SK-N-SH treated with all-trans-retinoic acid at 6 μM for 48 hours (cell line): ENCODE measurements around the gene OR13J1.

Experiments used
- ARNTL ChIP-seq: fragments of 450-650 bp; formaldehyde crosslinking; IDR thresholded peaks from 2 replicates; pipeline ENCODE4 v1.5.0; 2020; ENCODE audit warnings: low read depth, mild to moderate bottlenecking, moderate library complexity, borderline replicate concordance
- CREB5 ChIP-seq: fragments of 250-450 bp; sonication (Bioruptor Pico); IDR thresholded peaks from 2 replicates; pipeline ENCODE4 v1.5.1; 2020; ENCODE audit warnings: low read depth, mild to moderate bottlenecking, moderate library complexity
- GLIS3 ChIP-seq: fragments of 250-450 bp; sonication (Bioruptor Pico); IDR thresholded peaks from 2 replicates; pipeline ENCODE4 v1.5.0; 2020; ENCODE audit warnings: mild to moderate bottlenecking, moderate library complexity
- PATZ1 ChIP-seq: fragments of 250-450 bp; sonication (Bioruptor Pico); IDR thresholded peaks from 2 replicates; pipeline ENCODE4 v1.8.0; 2020; ENCODE audit warnings: mild to moderate bottlenecking, moderate library complexity, borderline replicate concordance
- PPARA ChIP-seq: fragments of 250-450 bp; sonication (Bioruptor Pico); IDR thresholded peaks from 2 replicates; pipeline ENCODE4 v1.5.0; 2020; ENCODE audit warnings: mild to moderate bottlenecking, borderline replicate concordance
- RARB ChIP-seq: fragments of 250-450 bp; sonication (Bioruptor Pico); IDR thresholded peaks from 2 replicates; pipeline ENCODE4 v1.8.0; 2021; ENCODE audit warnings: mild to moderate bottlenecking, moderate library complexity
- SNAI2 ChIP-seq: fragments of 250-450 bp; sonication (Bioruptor Pico); IDR thresholded peaks from 2 replicates; pipeline ENCODE4 v1.5.0; 2020; ENCODE audit warnings: mild to moderate bottlenecking, moderate library complexity
- TCF4 ChIP-seq: fragments of 250-450 bp; sonication (Bioruptor Pico); IDR thresholded peaks from 2 replicates; pipeline ENCODE4 v1.8.0; 2021; ENCODE audit warnings: mild to moderate bottlenecking, moderate library complexity, borderline replicate concordance
- TSHZ2 ChIP-seq: fragments of 250-450 bp; sonication (Bioruptor Pico); IDR thresholded peaks from 2 replicates; pipeline ENCODE4 v1.5.0; 2020; ENCODE audit warnings: mild to moderate bottlenecking, moderate library complexity
- ZC3H10 ChIP-seq: fragments of 250-450 bp; sonication (Bioruptor Pico); IDR thresholded peaks from 2 replicates; pipeline ENCODE4 v1.5.1; 2021; ENCODE audit warnings: mild to moderate bottlenecking, moderate library complexity
- ZFP3 ChIP-seq: fragments of 250-450 bp; sonication (Bioruptor Pico); IDR thresholded peaks from 2 replicates; pipeline ENCODE4 v1.5.0; 2020; ENCODE audit warnings: mild to moderate bottlenecking, moderate library complexity
- ZFP30 ChIP-seq: fragments of 450-650 bp; formaldehyde crosslinking; IDR thresholded peaks from 2 replicates; pipeline ENCODE4 v1.5.0; 2022; ENCODE audit warnings: mild to moderate bottlenecking, moderate library complexity

- TF ChIP-seq CREB5 = no peak
- no peak for TF ChIP-seq ZFP3 (CRISPR knock-in tag)
- TF ChIP-seq RARB = no peak
- no peak for TF ChIP-seq GLIS3 (CRISPR knock-in tag)
- TF ChIP-seq PPARA = no peak
- TF ChIP-seq ZC3H10 (CRISPR knock-in tag) = no peak
- no peak for TF ChIP-seq PATZ1 (CRISPR knock-in tag)
- no peak for TF ChIP-seq TSHZ2 (CRISPR knock-in tag)
- TF ChIP-seq TCF4 = no peak
- TF ChIP-seq SNAI2 = no peak
- no peak for TF ChIP-seq ARNTL (CRISPR knock-in tag)
- TF ChIP-seq ZFP30 (CRISPR knock-in tag) = no peak
These were observed 25.5 kb downstream of the OR13J1 start for GRCh38 chr9:35844628-35845270.
